NCI-H1436 (cell line): Measurements from ENCODE around the gene ZNF438.

Source experiments
- DNase-seq: peaks from one replicate; lab custom pipeline; 2025; lab: John Stamatoyannopoulos, UW

The ZNF438 gene

GRCh38 chr10:30823651-30824050, 208.0 kb downstream of the ZNF438 start:
- DNase-seq: no peak

DNA sequence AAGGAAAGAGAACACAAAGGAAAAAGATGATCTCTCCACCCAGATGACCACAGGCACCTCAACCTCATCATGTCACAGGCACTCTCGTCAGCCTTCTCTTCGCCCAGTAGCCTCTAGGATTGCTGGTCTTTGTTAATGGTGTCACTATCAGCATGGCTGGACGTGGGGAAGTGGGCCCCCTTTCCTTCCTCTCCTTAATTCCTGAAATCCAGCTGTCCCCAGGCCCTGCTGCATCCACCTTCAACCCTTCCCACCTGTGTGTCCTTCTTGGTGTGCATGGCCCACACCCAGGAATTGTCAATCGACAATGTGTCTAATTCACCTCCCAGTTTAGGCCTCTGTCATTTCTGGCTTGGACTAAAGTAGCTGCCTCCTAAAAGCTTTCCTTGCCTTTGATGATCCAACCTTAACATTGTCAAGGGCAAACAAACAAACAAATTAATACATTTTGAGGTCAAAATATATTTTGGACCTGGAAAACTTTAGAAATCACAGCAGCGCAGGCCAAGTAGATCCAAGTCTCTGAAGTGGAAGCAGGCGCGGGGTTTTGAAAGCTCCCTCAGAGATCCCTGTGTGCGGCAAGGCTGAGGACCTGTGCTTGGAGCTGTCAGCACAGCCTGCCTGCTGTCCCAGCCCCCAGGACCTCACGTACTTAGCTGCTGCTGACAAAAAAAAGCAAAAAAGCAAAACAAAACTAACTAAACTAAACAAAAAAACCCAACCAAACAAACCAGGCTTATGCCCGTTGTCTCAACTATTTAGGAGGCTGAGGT, 208.8 kb downstream of the ZNF438 start:
- DNase-seq: no peak

- DNase-seq: no peak
Measured at GRCh38 chr10:30821994-30822692, 209.5 kb downstream of the ZNF438 start.

DNA sequence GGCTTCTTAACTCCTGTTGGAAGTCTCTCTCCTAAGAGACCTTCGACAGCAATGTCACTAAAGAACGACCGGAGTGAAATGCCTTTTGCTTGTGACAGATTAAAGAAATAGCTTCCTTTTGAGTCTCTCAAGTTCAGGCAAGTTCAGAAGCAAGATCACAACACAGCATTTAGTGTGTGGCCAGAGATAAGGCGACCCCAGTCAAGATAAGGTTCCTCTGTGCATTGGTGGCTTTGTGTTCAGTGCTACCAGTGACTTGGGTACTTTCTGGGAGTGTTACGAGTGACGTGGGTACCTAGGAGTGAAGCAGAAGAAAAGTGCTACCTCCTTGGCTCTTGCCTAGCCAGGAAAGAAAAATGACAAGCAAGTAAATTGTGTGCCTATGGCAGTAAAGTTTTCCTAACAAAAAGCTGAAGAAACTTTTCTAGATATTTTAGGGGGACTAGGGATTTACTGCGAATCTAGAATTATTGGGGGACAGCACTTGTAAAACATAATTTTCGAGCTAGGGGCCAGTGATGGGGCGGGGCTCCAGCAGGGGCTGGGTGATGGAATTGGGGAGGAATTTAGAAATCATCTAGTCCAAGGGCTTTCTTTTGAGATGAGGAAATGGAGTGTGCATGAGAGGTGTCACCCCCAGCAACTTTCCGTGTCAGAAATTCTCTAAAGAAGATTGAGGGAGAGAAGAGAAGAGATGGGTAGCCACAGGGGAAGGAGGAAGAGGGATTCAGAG, 210.2 kb downstream of the ZNF438 start:
- no peak for DNase-seq

DNA sequence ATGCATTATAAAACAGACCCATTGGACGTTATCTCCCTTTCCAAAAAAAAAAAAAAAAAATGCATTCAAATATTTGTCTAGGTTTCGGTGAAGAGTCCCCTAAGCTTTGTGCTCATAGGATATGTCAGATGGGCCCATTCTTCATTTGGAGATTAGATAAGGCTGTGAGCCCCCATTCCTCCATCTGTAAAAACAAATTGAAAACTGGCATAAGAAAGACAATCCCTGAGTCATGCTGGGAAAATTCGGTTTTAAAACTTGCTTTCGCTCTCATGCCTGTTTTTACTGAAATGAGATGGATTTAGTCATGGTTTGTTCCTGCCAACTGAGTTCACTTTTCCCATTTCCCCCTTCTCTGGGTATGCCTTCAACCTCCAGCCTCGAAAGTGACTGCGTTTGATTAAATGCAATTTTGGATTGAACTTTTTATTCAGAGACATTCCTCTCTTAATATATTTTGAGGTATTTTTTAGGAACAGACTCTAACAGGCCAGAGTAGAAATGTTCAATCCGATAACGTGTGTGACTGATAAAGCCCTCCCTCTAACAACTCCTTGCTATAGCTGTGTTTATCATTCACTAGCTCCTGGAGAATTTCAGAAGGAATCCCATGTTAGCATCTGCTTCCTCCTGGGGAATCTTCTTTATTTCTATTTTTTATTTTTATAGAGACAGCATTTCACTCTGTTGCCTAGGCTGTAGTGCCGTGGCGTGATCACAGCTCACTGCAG, 211.2 kb downstream of the ZNF438 start:
- DNase-seq: no peak

- no peak for DNase-seq
Measured at GRCh38 chr10:30819341-30820181, 212.1 kb downstream of the ZNF438 start.

DNA sequence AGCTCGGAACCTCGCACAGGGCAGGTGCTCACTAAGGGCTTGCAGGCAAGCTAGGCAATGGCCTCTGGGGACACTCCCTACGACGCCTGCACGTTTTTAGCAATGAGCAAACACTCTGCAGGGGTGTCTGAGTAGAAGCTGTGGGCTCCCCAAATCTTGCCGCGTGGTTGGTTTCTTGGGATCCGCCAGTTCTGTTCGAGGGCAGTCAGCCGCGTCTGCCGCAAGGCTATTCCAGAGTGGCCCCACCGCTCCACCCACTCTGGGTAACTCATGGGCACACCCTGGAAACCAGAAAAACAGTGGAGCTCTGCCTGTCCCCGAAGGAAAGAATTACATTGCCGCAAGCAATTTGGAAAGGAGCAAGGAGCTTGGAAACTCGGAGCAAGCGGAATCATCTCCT, 212.8 kb downstream of the ZNF438 start:
- no peak for DNase-seq

DNA sequence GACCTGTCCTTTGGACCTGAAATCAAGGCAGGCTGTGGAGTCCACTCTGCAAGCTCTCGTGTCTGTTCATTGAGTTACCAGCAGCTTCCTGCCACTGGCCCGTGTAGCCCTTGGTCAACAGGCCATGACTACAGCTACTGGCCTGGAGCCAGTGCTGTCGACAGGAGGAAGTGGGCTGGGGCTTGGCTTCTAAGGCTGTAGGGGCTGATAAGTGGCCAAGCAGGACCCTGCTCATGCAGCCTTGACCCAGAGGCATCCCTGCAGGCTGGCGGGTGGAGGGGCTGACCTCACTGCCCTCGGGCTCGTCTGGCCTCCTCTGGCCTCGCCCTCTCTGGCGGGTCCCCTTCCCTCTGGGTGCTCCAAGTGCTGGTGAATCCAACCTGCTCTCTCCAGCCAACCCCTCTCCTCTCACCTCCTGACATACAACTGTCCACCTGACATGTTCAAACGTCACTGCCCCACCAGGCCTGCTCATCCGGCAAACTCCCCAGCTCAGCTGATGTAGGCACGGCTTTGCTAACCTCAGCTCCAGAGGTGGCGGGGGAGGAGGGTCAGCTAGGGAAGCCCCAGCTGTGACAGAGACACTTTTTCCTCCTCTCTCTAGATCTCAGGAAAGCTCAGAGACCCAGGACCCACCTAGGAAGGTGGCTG, 213.5 kb downstream of the ZNF438 start:
- DNase-seq: no peak

DNA sequence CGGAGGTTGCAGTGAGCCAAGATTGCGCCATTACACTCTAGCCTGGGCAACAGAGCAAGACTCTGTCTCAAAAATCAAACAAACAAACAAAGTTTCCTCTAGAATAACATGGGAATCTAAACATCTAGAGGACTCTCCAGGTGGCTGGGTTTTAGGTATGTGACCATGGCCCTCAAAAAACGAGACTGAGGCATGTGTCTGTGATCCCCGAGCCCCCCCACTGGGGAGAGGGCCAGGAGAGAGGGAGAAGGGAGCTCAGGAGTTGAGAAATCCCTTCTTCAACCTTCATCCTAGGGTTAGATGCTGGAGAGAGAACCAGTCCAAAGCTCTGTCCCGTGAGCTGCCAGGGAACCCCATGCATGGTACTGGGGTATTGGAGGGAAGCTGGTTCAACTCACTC, 214.1 kb downstream of the ZNF438 start:
- DNase-seq: no peak

DNA sequence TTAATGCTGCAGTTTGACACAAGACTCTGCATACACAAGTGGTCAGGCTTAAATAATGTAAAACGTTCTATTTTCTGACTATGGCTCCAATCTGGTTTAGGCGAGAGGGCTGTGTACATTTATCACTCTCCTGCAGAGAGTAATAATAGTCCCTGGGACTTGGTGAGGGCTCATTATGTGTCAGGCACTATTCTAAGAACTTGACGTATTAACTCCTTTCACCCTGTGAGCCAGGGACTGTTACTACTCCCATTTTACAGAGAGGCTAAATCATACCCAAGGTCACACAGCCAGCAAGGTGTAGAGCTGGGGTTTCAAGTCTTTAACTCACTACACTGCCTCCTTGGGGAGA, 214.9 kb downstream of the ZNF438 start:
- DNase-seq: no peak

DNA sequence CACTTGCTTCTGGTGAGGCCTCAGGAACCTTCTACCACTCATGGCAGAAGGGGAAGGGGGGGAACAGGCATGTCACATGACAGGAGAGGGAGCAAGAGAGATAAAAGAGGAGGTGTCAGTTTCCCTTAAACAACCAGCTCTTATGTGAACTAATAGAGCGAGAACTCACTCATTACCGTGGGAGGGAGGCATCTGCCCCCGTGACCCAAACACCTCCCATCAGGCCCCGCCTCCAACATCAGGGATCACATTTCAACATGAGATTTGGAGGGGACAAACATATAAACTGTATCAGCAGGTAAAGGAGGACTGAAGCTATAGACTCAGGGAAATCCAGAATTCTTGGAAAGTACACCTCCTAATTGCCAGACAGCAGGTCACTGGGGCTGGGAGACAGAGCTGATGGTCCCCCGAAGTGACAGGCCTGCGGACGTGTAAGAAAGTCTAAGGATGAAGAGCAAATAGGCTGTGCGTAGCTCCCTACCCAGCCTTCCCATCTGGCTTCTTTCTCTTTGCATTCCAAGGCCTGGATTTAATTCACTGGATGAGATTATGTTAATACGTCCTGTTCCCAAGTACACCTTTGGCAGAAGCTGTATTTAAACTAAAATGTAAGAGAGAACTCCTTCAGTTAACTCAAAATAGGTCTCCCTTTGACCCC, 215.4 kb downstream of the ZNF438 start:
- DNase-seq: peak; percentile 20

- peak; percentile 41 for DNase-seq
Measured at GRCh38 chr10:30813872-30814481, 217.7 kb downstream of the ZNF438 start.

DNA sequence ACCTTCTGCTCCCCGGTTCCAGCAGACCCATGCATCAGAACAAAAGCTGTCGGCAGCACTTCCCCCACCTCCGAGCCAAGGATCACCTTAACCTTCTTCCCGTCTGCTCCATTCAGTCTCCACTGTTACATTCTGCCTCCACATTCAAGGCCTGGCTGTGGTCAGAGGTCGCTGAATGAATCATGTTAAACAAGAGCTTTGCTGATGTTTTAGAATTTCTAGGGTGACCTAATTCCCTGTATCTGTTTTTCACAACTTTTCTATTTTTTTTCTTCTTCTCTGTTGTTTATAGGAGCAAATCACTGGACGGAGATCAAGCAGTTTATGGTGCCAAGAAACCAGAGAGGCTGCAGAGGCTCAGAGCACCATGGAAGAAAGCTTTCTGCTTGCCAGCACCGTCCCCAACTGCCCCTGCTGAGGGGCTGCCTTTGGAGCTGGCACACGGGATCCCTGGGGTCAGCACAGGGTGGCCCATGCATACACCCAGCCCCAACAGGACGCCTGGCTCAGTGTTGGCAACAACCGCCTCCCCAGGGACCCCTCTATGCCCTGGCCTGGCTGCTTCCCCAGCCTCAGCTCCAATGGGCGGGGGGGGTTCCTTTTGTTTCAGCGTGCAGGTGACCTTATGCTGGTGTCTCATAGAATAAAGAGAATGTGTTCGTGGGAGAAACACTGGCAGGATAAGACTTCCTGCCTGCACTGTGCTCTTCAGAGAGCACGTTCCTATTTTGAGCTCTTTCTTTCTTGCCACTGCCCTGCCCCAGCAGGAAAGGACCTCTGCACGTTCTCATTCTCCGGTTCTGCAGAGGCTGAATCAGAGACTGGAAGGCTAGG, 219.4 kb downstream of the ZNF438 start:
- no peak for DNase-seq

DNA sequence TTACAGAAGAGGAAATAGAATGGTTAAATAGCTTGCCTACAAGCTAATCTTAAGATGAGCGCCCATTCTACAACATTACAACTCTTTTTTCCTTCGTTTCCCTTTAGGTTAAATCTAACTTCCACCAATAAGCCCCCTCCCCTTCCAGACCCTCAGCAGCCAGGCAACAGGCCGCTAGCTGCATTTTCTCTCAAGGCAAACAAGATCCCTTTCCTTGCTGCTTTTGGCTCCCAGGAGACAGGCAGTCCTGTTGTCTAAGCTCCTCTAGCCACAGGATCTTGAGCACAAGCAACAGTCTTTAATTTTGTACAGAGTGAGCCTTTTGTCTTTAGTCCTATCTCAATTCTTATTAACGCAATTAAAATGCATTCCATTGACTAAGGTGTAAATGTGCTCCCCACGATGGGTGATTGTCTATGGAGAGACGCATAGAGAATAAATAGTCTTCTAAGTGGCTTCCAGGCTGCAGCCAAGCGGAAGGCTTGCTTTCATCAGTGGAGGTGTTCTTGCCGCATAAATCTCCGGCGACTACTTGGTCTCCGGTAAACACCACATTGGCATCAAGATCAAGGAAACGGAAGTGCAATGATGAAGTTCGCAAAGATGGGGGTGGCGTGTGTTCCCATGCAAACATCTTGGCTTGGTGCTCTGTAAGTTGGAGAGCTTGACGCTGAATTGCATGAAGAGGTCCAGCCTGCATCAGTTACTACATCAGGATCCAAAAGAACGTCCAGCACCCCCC, 220.2 kb downstream of the ZNF438 start:
- no peak for DNase-seq

- DNase-seq: no peak
Measured at GRCh38 chr10:30810416-30810815, 221.2 kb downstream of the ZNF438 start.

- no peak for DNase-seq
Measured at GRCh38 chr10:30806850-30807249, 224.8 kb downstream of the ZNF438 start.

GRCh38 chr10:30805061-30805460, 226.6 kb downstream of the ZNF438 start:
- no peak for DNase-seq

- DNase-seq: no peak
Measured at GRCh38 chr10:30804478-30805055, 227.1 kb downstream of the ZNF438 start.
